Ovary (tissue), 9 donors: ENCODE data around the gene MORC4. TPM values are rescaled to one million over a fixed set of nuclear protein-coding genes. Genes with fewer than 3 reads are reported as not detected.

Source experiments
- DNase-seq, 5 donors: peaks; one replicate each; pipeline ENCODE4 v3.0.0-alpha.2; 2019 to 2020
- H3K27ac ChIP-seq, 2 donors: fragments of 200-600 bp; one replicate each; pipeline versions ENCODE4 v1.5.1 to v1.8.0; 2019 to 2022
- H3K27me3 ChIP-seq: fragments of 200-600 bp; one replicate; pipeline ENCODE4 v1.8.0; 2022
- H3K36me3 ChIP-seq: fragments of 200-600 bp; sonication (generic); one replicate; pipeline ENCODE4 v1.5.1; 2019
- H3K4me1 ChIP-seq: one replicate; pipeline ENCODE4 v1.8.1; 2013; ENCODE audit warnings: mild to moderate bottlenecking, moderate library complexity; ENCODE audit not compliant: insufficient read depth
- H3K4me3 ChIP-seq: fragments of 200-600 bp; sonication (generic); one replicate; pipeline ENCODE4 v1.5.1; 2017
- H3K9me3 ChIP-seq, 2 donors: fragments of 200-600 bp in 1 of 2; sonication (generic) in 1 of 2; one replicate each; pipeline versions ENCODE4 v1.5.1 to v1.8.1; 2013 to 2019; ENCODE audit warnings: mild to moderate bottlenecking in 1 of 2, moderate library complexity in 1 of 2
- EP300 ChIP-seq: sonication (generic); formaldehyde crosslinking; IDR thresholded peaks from one replicate; pipeline ENCODE4 v1.6.1; 2017; ENCODE audit warnings: antibody characterized with exemption
- POLR2A ChIP-seq: fragments of 450-650 bp; IDR thresholded peaks from one replicate; pipeline ENCODE4 v1.6.1; 2017; ENCODE audit warnings: antibody characterized with exemption, mild to moderate bottlenecking, moderate library complexity
- WGBS, 3 donors: extraction: QIAGEN DNeasy Blood & Tissue Kit in 1 of 3; methylation state at CpG; one replicate each; pipeline versions ENCODE4 v1.1.5 to v1.1.7; 2013 to 2017; 5-methylcytosine and 5-hydroxymethylcytosine counted together
- intact Hi-C, 4 donors: fragments of 100-400 bp; cut with DNase I; formaldehyde crosslinking; loops; one replicate each; pipeline versions ENCODE4 v1.11.0 to v1.15.1; 2022 to 2023
- polyA plus RNA-seq, 2 donors: library from polyadenylated mRNA; stranded (reverse); fragments of 200-250 nt in 1 of 2; fragments of 350-450 nt in 1 of 2; fragmentation: Illumina TruSeq in 1 of 2; extraction: RNeasy Lipid Tissue Mini Kit (QIAGEN cat#74804) in 1 of 2; gene quantifications; one replicate each; pipeline ENCODE4 v1.2.3, GENCODE V29; 2013 to 2014
- total RNA-seq, 7 donors: library from RNA; depleted of rRNA in 2 of 7; stranded (reverse); fragments of >200 nt in 2 of 7; fragmentation: NEBNext Ultra II Directional in 3 of 7; extraction: Animal tissue kit (Norgen Biotek cat#: 25700) in 3 of 7; gene quantifications; one replicate each; pipeline versions ENCODE4 v1.1.0 to v1.2.4, GENCODE V29; 2016 to 2023
- TF ChIP-seq, protein P1 (sequence below), 3 donors: fragments of 450-650 bp in 2 of 3; fragments of 200-600 bp in 1 of 3; IDR thresholded peaks; one replicate each; pipeline versions ENCODE4 v1.5.1 to v1.8.0; 2016 to 2022; ENCODE audit warnings: antibody characterized with exemption in 3 of 3, mild to moderate bottlenecking in 1 of 3
- donor health status: DM: no; HTN: no; CAD: no; lungs with moderate emphysema.
- donor health status: DM: no; HTN: no; CAD: no.
- donor health status: Bipolar disorder and iron deficiency.
- donor health status: DM: yes; HTN: yes; CAD: no.
- donor health status: DM: no; HTN: no; CAD: no.
- donor health status: DM: yes; HTN: yes; CAD: no.

Gene MORC4
- total and polyA plus RNA-seq, 9 donors = 9.6 to 26.4 (median 19.4) TPM

DNA sequence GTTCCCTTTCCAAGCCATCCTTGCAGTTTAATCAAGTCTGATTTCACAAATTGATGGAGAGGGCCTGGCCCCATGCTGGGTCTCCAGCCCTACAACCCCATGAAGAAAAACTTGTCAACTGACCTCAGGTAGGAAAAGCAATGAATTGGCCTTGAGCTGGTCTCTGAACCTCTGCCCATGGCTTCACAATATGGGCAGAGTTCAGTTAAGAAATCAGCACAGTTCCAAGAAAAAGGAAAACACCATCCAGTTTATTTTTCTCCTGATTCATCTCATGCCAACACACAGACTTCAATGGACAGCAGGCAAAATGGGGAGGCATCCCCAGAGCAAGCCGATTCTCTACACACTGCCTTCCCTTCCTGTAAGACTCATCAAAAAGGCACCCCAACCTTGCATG is 100.2 kb downstream of the MORC4 start:
- DNase-seq = no peak
- 50 to 69% (median 67%) methylated on average over 1 of the region's 1 CpG for WGBS, 3 donors
- no peaks in the 10 kb centered on the region for H3K27me3 ChIP-seq
- H3K9me3 ChIP-seq = no peaks in the 10 kb centered on the region
- H3K36me3 ChIP-seq = no peaks in the 10 kb centered on the region
- H3K27ac ChIP-seq = no peak overlapping the region
- no peaks in the 10 kb centered on the region for H3K4me1 ChIP-seq
- intact Hi-C loops = loop anchor here in 1 of 4 donors (2.0 to 10.0 kb wide), 2 partner anchors 61 to 1175 kb away; no protein-coding TSS in a partner anchor
- H3K4me3 ChIP-seq = no peak overlapping the region
- TF ChIP-seq, protein P1, sequence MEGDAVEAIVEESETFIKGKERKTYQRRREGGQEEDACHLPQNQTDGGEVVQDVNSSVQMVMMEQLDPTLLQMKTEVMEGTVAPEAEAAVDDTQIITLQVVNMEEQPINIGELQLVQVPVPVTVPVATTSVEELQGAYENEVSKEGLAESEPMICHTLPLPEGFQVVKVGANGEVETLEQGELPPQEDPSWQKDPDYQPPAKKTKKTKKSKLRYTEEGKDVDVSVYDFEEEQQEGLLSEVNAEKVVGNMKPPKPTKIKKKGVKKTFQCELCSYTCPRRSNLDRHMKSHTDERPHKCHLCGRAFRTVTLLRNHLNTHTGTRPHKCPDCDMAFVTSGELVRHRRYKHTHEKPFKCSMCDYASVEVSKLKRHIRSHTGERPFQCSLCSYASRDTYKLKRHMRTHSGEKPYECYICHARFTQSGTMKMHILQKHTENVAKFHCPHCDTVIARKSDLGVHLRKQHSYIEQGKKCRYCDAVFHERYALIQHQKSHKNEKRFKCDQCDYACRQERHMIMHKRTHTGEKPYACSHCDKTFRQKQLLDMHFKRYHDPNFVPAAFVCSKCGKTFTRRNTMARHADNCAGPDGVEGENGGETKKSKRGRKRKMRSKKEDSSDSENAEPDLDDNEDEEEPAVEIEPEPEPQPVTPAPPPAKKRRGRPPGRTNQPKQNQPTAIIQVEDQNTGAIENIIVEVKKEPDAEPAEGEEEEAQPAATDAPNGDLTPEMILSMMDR (IDR thresholded peaks at IDR 0.05) = no peak
- no peak for TF ChIP-seq EP300
- no peak for TF ChIP-seq POLR2A

DNA sequence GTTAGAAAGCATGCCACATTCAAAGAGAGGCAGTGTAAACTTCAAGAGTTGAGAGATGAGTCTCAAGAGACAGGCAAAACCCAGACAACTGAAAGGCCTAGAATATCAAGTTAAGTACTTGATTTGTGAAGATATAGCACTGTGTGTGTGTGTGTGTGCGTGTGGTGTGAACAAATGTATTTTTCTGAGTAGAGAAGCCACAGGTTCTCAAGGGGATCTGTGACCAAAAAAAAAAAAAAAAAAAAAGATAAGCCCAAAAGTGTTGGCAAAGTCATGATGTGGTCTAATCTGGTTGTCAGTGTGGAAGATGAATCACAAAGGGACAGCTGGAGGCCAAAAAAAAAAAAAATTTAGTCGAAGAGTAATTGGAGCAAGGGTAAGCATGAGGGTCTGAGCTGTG is 100.7 kb downstream of the MORC4 start:
- WGBS, 3 donors = 41 to 46% (median 41%) methylated on average over 2 of the region's 2 CpGs
- intact Hi-C loops = loop anchor here in 1 of 4 donors (10.0 kb wide), 1 partner anchor 1176 kb away; no protein-coding TSS in a partner anchor

DNA sequence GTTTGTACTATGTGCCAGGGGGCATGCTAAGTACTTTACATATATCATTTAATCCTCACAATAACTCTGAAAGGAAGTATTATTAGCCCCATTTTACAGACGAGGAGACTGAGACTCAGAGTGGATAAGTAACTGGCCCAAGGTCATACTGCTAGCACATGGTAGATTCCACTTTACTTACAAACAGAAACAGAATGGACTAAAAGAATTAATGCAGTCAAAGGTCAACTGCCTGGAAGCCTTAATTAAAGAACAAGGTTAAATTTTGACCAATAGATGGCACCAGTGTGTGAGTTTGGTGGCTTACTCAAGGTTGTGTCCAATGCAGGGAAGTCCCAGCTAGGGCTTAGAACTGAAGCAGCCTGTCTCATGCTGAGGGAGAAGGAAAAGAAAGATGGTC is 101.5 kb downstream of the MORC4 start:
- H3K4me1 ChIP-seq = no peaks in the 10 kb centered on the region
- H3K27me3 ChIP-seq = no peaks in the 10 kb centered on the region
- no peak for DNase-seq
- H3K9me3 ChIP-seq = no peaks in the 10 kb centered on the region
- H3K4me3 ChIP-seq = no peak overlapping the region
- TF ChIP-seq EP300 (no peak), POLR2A (no peak)
- TF ChIP-seq, protein P1 (IDR thresholded peaks at IDR 0.05) = no peak
- 24 to 35% (median 31%) methylated on average over 1 of the region's 1 CpG for WGBS, 3 donors
- H3K36me3 ChIP-seq = no peaks in the 10 kb centered on the region
- intact Hi-C loops = loop anchor here in 1 of 4 donors (10.0 kb wide), 1 partner anchor 1176 kb away; no protein-coding TSS in a partner anchor
- no peak overlapping the region for H3K27ac ChIP-seq

More for the DNA sequence above, 100.7 kb downstream of the MORC4 start:
- Histone ChIP-seq H3K4me1 (no peaks in the 10 kb centered on the region), H3K9me3 (no peaks in the 10 kb centered on the region), H3K36me3 (no peaks in the 10 kb centered on the region), H3K27ac (no peak overlapping the region), H3K27me3 (no peaks in the 10 kb centered on the region), H3K4me3 (no peak overlapping the region)
- TF ChIP-seq, protein P1 (IDR thresholded peaks at IDR 0.05) = no peak
- TF ChIP-seq POLR2A = no peak
- TF ChIP-seq EP300 = no peak
- no peak for DNase-seq

GRCh38 chrX:106897259-106897658 is 102.8 kb downstream of the MORC4 start:
- intact Hi-C loops = loop anchor here in 1 of 4 donors (10.0 kb wide), 1 partner anchor 1178 kb away; no protein-coding TSS in a partner anchor
- Histone ChIP-seq H3K4me1 (no peaks in the 10 kb centered on the region), H3K27me3 (no peaks in the 10 kb centered on the region)

More at GRCh38 chrX:106897259-106897658, 102.8 kb downstream of the MORC4 start:
- no peak for DNase-seq
- H3K36me3 ChIP-seq = no peaks in the 10 kb centered on the region
- no peak overlapping the region for H3K27ac ChIP-seq
- TF ChIP-seq, protein P1 (IDR thresholded peaks at IDR 0.05) = no peak
- TF ChIP-seq POLR2A = no peak
- TF ChIP-seq EP300 = no peak
- no peak overlapping the region for H3K4me3 ChIP-seq
- WGBS, 3 donors = 68 to 76% (median 73%) methylated on average over 6 of the region's 6 CpGs
- H3K9me3 ChIP-seq = no peaks in the 10 kb centered on the region
